MCF 10A (cell line): ENCODE measurements around the gene BICD1. TPM values are rescaled to one million over a fixed set of nuclear protein-coding genes. Genes with fewer than 3 reads are reported as not detected.

Experiments
- BruUV-seq: library from RNA; stranded (reverse); fragments of 400-500 nt; replicated peaks from 2 replicates; lab custom pipeline; 2021; lab: Mats Ljungman, UMichigan
- CTCF ChIA-PET: fragments of 300-600 bp; sonication (Branson Sonifier 250); formaldehyde crosslinking; extraction: SDS; loops from one replicate; lab custom pipeline; 2021; ENCODE audit warnings: antibody characterized with exemption, inconsistent platforms; lab: Yijun Ruan, JAX
- POLR2A ChIA-PET: fragments of 300-600, 350-650 bp; sonication (Branson Sonifier 250); formaldehyde crosslinking; extraction: SDS; loops from one replicate; lab custom pipeline; 2020; ENCODE audit warnings: antibody characterized with exemption, inconsistent platforms; lab: Yijun Ruan, JAX
- DNase-seq: peaks from one replicate; pipeline ENCODE4 v3.0.0-alpha.2; 2018; ENCODE audit not compliant: unreplicated experiment
- H3K27ac Mint-ChIP-seq: one replicate; pipeline ENCODE4 v1.8.0; 2022; ENCODE audit warnings: mild to moderate bottlenecking, low read depth, mixed read lengths; ENCODE audit not compliant: unreplicated experiment
- H3K27me3 Mint-ChIP-seq: one replicate; pipeline ENCODE4 v1.8.0; 2022; ENCODE audit warnings: mixed read lengths; ENCODE audit not compliant: insufficient read depth, unreplicated experiment
- H3K36me3 Mint-ChIP-seq: one replicate; pipeline ENCODE4 v1.8.0; 2022; ENCODE audit warnings: mild to moderate bottlenecking, moderate library complexity, mixed read lengths; ENCODE audit not compliant: insufficient read depth, unreplicated experiment
- H3K4me1 Mint-ChIP-seq: one replicate; pipeline ENCODE4 v1.8.0; 2022; ENCODE audit warnings: mixed read lengths; ENCODE audit not compliant: insufficient read depth, unreplicated experiment
- H3K4me3 Mint-ChIP-seq: one replicate; pipeline ENCODE4 v1.8.0; 2022; ENCODE audit warnings: mild to moderate bottlenecking, moderate library complexity, mixed read lengths; ENCODE audit not compliant: unreplicated experiment
- H3K9me3 Mint-ChIP-seq: one replicate; pipeline ENCODE4 v1.8.0; 2022; ENCODE audit warnings: mixed read lengths; ENCODE audit not compliant: unreplicated experiment
- CTCF ChIP-seq: fragments of 200-600 bp; IDR thresholded peaks from one replicate; pipeline ENCODE4 v1.8.0; 2022; ENCODE audit warnings: antibody characterized with exemption, mild to moderate bottlenecking; ENCODE audit not compliant: unreplicated experiment
- intact Hi-C: fragments of 100-400 bp; cut with micrococcal nuclease; formaldehyde crosslinking; loops from 2 replicates; pipeline ENCODE4 v1.14.1; 2022
- total RNA-seq: library from RNA; stranded (reverse); gene quantifications from 2 replicates; pipeline ENCODE4 v1.2.3, GENCODE V29; 2022

BICD1 gene
- total RNA-seq, 1 experiment from 2014 or later = 49.3 TPM

GRCh38 chr12:32255588-32255987 lies 148.9 kb downstream of the BICD1 start:
- intact Hi-C loops = no loop called here
- POLR2A ChIA-PET = no interaction called here
- TF ChIP-seq CTCF = no peak
- H3K36me3 Mint-ChIP-seq = peaks cover 6% of the 10 kb centered on the region
- DNase-seq = no peak
- H3K4me3 Mint-ChIP-seq = no peak overlapping the region
- H3K4me1 Mint-ChIP-seq = no peaks in the 10 kb centered on the region
- no peaks in the 10 kb centered on the region for H3K27me3 Mint-ChIP-seq
- H3K9me3 Mint-ChIP-seq = no peaks in the 10 kb centered on the region
- CTCF ChIA-PET = interaction anchor here (0.6 kb wide), 1 partner anchor 10 kb away, joined by 3 read pairs; no protein-coding TSS in a partner anchor
- no TSS peak for BruUV-seq
- H3K27ac Mint-ChIP-seq = no peak overlapping the region

- CTCF ChIA-PET = interaction anchor here (0.6 kb wide), 1 partner anchor 12 kb away, joined by 4 read pairs; no protein-coding TSS in a partner anchor
- no peaks in the 10 kb centered on the region for H3K27me3 Mint-ChIP-seq
Observed at GRCh38 chr12:32257695-32258496, 151.2 kb downstream of the BICD1 start.

GRCh38 chr12:32260696-32261095 lies 154.0 kb downstream of the BICD1 start:
- POLR2A ChIA-PET = interaction anchor here (0.7 to 0.8 kb wide), 2 partner anchors 11 to 154 kb away, joined by 3 to 4 read pairs; partner anchors contain the start of gene BICD1
- Mint-ChIP-seq H3K9me3 (no peaks in the 10 kb centered on the region), H3K27ac (no peak overlapping the region), H3K27me3 (no peaks in the 10 kb centered on the region), H3K4me3 (no peak overlapping the region), H3K36me3 (no peaks in the 10 kb centered on the region), H3K4me1 (no peaks in the 10 kb centered on the region)
- CTCF ChIA-PET = no interaction called here
- no TSS peak for BruUV-seq
- intact Hi-C loops = no loop called here
- no peak for TF ChIP-seq CTCF
- no peak for DNase-seq

More at GRCh38 chr12:32257695-32258496, 151.2 kb downstream of the BICD1 start:
- no peak for TF ChIP-seq CTCF
- Mint-ChIP-seq H3K4me3 (no peak overlapping the region), H3K9me3 (no peaks in the 10 kb centered on the region), H3K36me3 (peaks cover 6% of the 10 kb centered on the region), H3K27ac (no peak overlapping the region), H3K4me1 (no peaks in the 10 kb centered on the region)
- no TSS peak for BruUV-seq
- intact Hi-C loops = no loop called here
- DNase-seq = no peak
- POLR2A ChIA-PET = no interaction called here

GRCh38 chr12:32261638-32262037 lies 155.0 kb downstream of the BICD1 start:
- intact Hi-C loops = no loop called here
- H3K4me3 Mint-ChIP-seq = no peak overlapping the region
- no peaks in the 10 kb centered on the region for H3K27me3 Mint-ChIP-seq
- no peak overlapping the region for H3K27ac Mint-ChIP-seq
- POLR2A ChIA-PET = interaction anchor here (0.6 kb wide), 1 partner anchor 346 kb away, joined by 3 read pairs; no protein-coding TSS in a partner anchor
- BruUV-seq = no TSS peak
- CTCF ChIA-PET = interaction anchor here (0.6 kb wide), 1 partner anchor 17 kb away, joined by 5 read pairs; no protein-coding TSS in a partner anchor
- H3K9me3 Mint-ChIP-seq = no peaks in the 10 kb centered on the region
- H3K4me1 Mint-ChIP-seq = no peaks in the 10 kb centered on the region
- no peaks in the 10 kb centered on the region for H3K36me3 Mint-ChIP-seq
- no peak for TF ChIP-seq CTCF
- no peak for DNase-seq
